Natural killer cell (primary cell): Measurements from ENCODE around the gene CCDC89. TPM values are rescaled to one million over a fixed set of nuclear protein-coding genes. Genes with fewer than 3 reads are reported as not detected.

Experiments
- ATAC-seq, 3 donors: fragments of 150-1000 bp in 2 of 3; fragments of 200-7000 bp in 1 of 3; cut with Tn5 transposase; 1 replicate in 1 of 3; 2 replicates in 2 of 3; pipeline ENCODE4 v1.10.0; 2021; ENCODE audit warnings: mild to moderate bottlenecking in 2 of 3, moderate library complexity in 2 of 3
- DNase-seq, 2 donors: peaks; one replicate each; pipeline versions ENCODE4 v3.0.0 to v3.0.0-alpha.2; 2013 to 2021; ENCODE audit warnings: mixed read lengths in 1 of 2
- H3K27ac ChIP-seq: one replicate; pipeline ENCODE4 v1.5.1; 2013; ENCODE audit warnings: mild to moderate bottlenecking, low read length
- H3K27me3 ChIP-seq: one replicate; pipeline ENCODE4 v1.6.1; 2013; ENCODE audit warnings: low read length; ENCODE audit not compliant: control insufficient read depth, insufficient read depth
- H3K36me3 ChIP-seq: one replicate; pipeline ENCODE4 v1.6.1; 2013; ENCODE audit warnings: low read length; ENCODE audit not compliant: control insufficient read depth, insufficient read depth
- H3K4me1 ChIP-seq: one replicate; pipeline ENCODE4 v1.6.1; 2013; ENCODE audit warnings: low read length; ENCODE audit not compliant: control insufficient read depth, insufficient read depth
- H3K4me3 ChIP-seq: one replicate; pipeline ENCODE4 v1.5.1; 2013; ENCODE audit warnings: low read length
- H3K9me3 ChIP-seq: one replicate; pipeline ENCODE4 v1.6.1; 2013; ENCODE audit warnings: low read length; ENCODE audit not compliant: control insufficient read depth, insufficient read depth
- H3K27ac Mint-ChIP-seq, 2 donors: one replicate each; pipeline ENCODE4 v1.8.0; 2022; ENCODE audit warnings: mild to moderate bottlenecking in 2 of 2, mixed read lengths in 2 of 2, moderate library complexity in 1 of 2
- H3K27me3 Mint-ChIP-seq, 2 donors: one replicate each; pipeline ENCODE4 v1.8.0; 2022; ENCODE audit warnings: low read depth in 2 of 2, mixed read lengths in 2 of 2
- H3K36me3 Mint-ChIP-seq: one replicate; pipeline ENCODE4 v1.8.0; 2022; ENCODE audit warnings: mixed read lengths
- H3K4me1 Mint-ChIP-seq, 2 donors: one replicate each; pipeline ENCODE4 v1.8.0; 2022; ENCODE audit warnings: mixed read lengths in 2 of 2
- H3K4me3 Mint-ChIP-seq: one replicate; pipeline ENCODE4 v1.8.0; 2022; ENCODE audit warnings: mild to moderate bottlenecking, moderate library complexity, mixed read lengths
- H3K9me3 Mint-ChIP-seq, 2 donors: one replicate each; pipeline ENCODE4 v1.8.0; 2022; ENCODE audit warnings: mixed read lengths in 2 of 2
- WGBS: methylation state at CpG from one replicate; pipeline ENCODE4 v1.1.7; 2013; ENCODE audit warnings: missing lambda C conversion rate; ENCODE audit not compliant: insufficient coverage; 5-methylcytosine and 5-hydroxymethylcytosine counted together
- intact Hi-C: fragments of 100-400 bp; cut with micrococcal nuclease; formaldehyde crosslinking; loops from one replicate; pipeline ENCODE4 v1.14.2; 2022
- total RNA-seq, 4 donors: library from RNA; stranded (reverse); fragments of 120-200 nt in 1 of 4; gene quantifications; one replicate each; pipeline versions ENCODE4 v1.2.3 to v1.2.4, GENCODE V29; 2013 to 2022
- TF ChIP-seq, protein P1 (sequence below): fragments of 200-600 bp; IDR thresholded peaks from one replicate; pipeline ENCODE4 v1.8.0; 2022; ENCODE audit warnings: antibody characterized with exemption

CCDC89 gene
- total RNA-seq, 3 donors from 2014 or later (not counting 1 experiment from before 2014, with no cell fraction given) = 0.25 to 0.31 (median 0.25) TPM

DNA sequence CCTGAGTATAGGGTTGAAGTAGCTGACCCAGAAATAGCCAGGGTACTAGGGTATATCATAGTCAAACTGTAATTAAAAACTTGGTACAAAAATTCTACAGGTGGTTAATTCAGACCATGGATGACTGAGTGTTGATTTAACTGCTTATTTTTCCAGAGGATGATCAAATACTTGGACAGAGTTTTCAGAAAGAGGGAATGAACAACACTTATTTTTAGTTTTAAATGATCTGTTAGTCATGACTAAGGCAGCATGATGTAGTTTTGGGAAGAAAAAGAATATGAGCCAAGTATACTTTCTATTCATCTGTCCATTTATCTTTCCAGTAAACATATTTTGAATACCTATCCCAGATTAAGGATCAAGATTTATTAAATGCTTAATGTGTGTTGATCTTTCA lies 19.8 kb upstream of the CCDC89 start:
- H3K9me3 ChIP-seq = no peaks in the 10 kb centered on the region
- H3K4me1 ChIP-seq = no peaks in the 10 kb centered on the region
- Mint-ChIP-seq H3K9me3 (no peaks in the 10 kb centered on the region), H3K36me3 (peaks cover 18% of the 10 kb centered on the region), H3K4me1 (peaks cover under 1 to 2% of the 10 kb centered on the region in 2 donors), H3K27me3 (no peaks in the 10 kb centered on the region), H3K4me3 (no peak overlapping the region), H3K27ac (peak overlapping the region; percentile 16 to 80)
- H3K4me3 ChIP-seq = no peak overlapping the region
- H3K36me3 ChIP-seq = peaks cover 16% of the 10 kb centered on the region
- no peak overlapping the region for H3K27ac ChIP-seq
- ATAC-seq (no peak), DNase-seq (no peak)
- TF ChIP-seq, protein P1, sequence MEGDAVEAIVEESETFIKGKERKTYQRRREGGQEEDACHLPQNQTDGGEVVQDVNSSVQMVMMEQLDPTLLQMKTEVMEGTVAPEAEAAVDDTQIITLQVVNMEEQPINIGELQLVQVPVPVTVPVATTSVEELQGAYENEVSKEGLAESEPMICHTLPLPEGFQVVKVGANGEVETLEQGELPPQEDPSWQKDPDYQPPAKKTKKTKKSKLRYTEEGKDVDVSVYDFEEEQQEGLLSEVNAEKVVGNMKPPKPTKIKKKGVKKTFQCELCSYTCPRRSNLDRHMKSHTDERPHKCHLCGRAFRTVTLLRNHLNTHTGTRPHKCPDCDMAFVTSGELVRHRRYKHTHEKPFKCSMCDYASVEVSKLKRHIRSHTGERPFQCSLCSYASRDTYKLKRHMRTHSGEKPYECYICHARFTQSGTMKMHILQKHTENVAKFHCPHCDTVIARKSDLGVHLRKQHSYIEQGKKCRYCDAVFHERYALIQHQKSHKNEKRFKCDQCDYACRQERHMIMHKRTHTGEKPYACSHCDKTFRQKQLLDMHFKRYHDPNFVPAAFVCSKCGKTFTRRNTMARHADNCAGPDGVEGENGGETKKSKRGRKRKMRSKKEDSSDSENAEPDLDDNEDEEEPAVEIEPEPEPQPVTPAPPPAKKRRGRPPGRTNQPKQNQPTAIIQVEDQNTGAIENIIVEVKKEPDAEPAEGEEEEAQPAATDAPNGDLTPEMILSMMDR = no peak
- intact Hi-C loops = no loop called here
- H3K27me3 ChIP-seq = no peaks in the 10 kb centered on the region

DNA sequence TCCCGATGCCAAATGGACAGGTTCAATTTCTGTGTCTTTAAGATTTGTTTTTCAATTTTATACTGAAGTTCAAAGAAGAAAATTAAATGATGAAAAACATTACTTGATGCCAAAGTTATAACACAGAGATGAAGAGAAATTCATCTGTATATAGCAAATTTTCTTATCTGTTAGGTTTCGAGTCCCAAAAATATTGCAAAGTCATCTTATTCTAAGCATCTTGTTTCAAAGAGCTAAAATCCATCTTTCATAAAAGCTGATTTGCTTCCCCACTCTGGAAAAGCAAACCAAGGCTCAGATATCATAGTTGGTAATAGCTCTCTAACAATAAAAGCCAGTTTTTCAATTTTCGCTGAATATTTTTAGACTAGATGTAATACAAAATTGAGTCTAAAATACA lies 19.0 kb upstream of the CCDC89 start:
- H3K4me3 ChIP-seq = no peak overlapping the region
- H3K4me1 ChIP-seq = peaks cover 4% of the 10 kb centered on the region
- H3K27ac Mint-ChIP-seq = peak overlapping the region in 1 of 2 donors; percentile 43
- no peaks in the 10 kb centered on the region for H3K27me3 Mint-ChIP-seq
- H3K27me3 ChIP-seq = no peaks in the 10 kb centered on the region
- DNase-seq (no peak), ATAC-seq (no peak)
- H3K9me3 Mint-ChIP-seq = no peaks in the 10 kb centered on the region
- peaks cover 9 to 10% of the 10 kb centered on the region in 2 donors for H3K4me1 Mint-ChIP-seq
- H3K9me3 ChIP-seq = no peaks in the 10 kb centered on the region
- TF ChIP-seq, protein P1 = no peak
- 90% methylated on average over 2 of the region's 3 CpGs for WGBS
- H3K27ac ChIP-seq = no peak overlapping the region
- intact Hi-C loops = loop anchor here (5.0 kb wide), 1 partner anchor 47 kb away; no protein-coding TSS in a partner anchor
- H3K36me3 Mint-ChIP-seq = peaks cover 18% of the 10 kb centered on the region
- no peak overlapping the region for H3K4me3 Mint-ChIP-seq
- peaks cover 14% of the 10 kb centered on the region for H3K36me3 ChIP-seq

DNA sequence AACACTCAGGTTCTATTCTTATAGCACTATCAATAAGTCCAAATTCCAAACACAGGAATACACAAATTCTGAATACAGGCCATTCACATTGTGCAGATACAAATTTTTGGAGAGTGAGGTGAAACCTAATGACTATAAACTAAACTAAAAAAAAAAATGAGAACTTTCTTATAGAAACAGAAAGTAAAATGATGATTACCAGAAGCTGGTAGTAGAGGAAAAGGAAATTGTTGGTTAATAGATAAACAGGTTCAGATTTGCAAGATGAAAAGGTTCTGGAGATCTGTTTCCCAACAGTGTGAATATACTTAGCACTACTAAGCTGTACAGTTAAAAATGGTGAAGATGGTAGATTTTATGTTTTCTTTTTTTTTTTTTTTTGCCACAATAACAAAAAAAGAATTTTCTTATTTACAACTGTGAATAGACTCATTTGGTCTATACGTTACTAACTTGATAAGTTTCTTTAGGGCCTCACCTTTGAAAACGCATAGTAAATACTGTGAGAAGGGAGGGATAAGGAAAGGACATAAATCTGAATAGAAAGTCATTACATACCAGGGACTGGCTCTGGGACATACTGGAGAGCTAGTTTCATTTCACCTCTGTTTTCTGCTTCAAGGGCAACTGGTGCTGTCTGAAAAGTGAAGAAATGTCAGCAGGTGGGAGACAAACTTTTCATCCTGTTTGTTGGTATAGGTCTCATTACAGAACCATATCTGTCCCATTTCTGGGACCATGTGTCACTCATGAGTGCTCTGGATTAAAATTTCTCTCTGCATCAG lies 14.2 kb upstream of the CCDC89 start:
- intact Hi-C loops = loop anchor here (5.0 to 10.0 kb wide), 2 partner anchors 52 to 155 kb away; partner anchors contain the start of gene CCDC83
- peak overlapping the region; percentile 75 for H3K27ac ChIP-seq
- peak overlapping the region; percentile 88 to 92 for H3K27ac Mint-ChIP-seq
- H3K4me3 ChIP-seq = no peak overlapping the region
- peaks cover 8% of the 10 kb centered on the region for H3K4me1 ChIP-seq
- H3K36me3 Mint-ChIP-seq = peaks cover 17% of the 10 kb centered on the region
- peaks cover 16 to 27% of the 10 kb centered on the region in 2 donors for H3K4me1 Mint-ChIP-seq
- H3K9me3 ChIP-seq = no peaks in the 10 kb centered on the region
- H3K9me3 Mint-ChIP-seq = no peaks in the 10 kb centered on the region
- H3K36me3 ChIP-seq = peaks cover 24% of the 10 kb centered on the region
- TF ChIP-seq, protein P1 = no peak
- peak; percentile 61 to 82 (median 70) for ATAC-seq
- DNase-seq = peak in 1 of 2 donors; percentile 37
- H3K27me3 ChIP-seq = no peaks in the 10 kb centered on the region
- peak overlapping the region; percentile 83 for H3K4me3 Mint-ChIP-seq
- 23% methylated on average over 2 of the region's 2 CpGs for WGBS
- H3K27me3 Mint-ChIP-seq = no peaks in the 10 kb centered on the region
